GM19025 (cell line): ENCODE measurements around the gene FKBP7.
"Not testable (repeated sequence)": the region's sequence is repeated elsewhere in the genome, so short reads cannot be mapped to it uniquely, and the experiment has no call there.

Source experiments
- ATAC-seq: cut with Tn5 transposase; IDR thresholded peaks from one replicate; pipeline ENCODE4 v1.9.1; 2021; ENCODE audit warnings: mild to moderate bottlenecking, low read depth, moderate library complexity; ENCODE audit not compliant: unreplicated experiment

Gene FKBP7

DNA sequence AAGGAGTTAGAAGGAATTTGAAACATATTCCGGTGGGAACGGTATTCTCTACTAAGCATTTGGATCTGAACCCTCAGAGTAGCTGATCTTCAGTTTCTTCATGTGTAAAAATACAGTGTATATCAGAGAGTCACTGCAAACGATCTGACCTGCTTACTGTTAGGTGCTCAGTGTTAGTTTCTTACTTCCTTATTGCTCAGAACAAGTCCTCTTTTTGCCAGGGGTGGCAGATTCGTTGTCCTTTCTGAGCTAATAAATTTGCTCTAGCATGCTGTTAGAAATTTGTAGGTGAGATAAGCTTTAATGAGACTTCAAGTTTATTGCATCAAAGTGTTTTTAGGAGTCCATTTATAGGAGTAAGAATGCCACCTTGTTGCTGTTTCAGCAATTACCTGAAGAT lies 17.6 kb upstream of the FKBP7 start:
- no peak for ATAC-seq

DNA sequence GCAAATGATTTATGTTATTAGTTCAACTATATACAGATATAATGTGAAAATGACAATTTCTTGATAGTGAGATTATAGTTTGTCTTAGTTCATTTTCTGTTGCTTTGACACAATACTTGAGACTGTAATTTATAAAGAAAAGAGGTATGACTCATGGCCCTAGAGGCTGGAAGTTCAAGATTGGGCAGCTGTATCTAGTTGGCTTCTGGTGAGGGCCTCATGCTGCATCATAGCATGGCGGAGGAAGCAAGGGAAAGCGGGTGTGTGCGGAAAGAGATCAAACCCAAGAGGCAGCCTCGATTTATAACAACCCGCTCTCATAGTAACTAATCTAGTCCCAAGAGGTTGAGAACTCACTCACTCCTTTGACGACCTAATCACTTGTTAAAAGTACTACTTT lies 13.2 kb upstream of the FKBP7 start:
- no peak for ATAC-seq

DNA sequence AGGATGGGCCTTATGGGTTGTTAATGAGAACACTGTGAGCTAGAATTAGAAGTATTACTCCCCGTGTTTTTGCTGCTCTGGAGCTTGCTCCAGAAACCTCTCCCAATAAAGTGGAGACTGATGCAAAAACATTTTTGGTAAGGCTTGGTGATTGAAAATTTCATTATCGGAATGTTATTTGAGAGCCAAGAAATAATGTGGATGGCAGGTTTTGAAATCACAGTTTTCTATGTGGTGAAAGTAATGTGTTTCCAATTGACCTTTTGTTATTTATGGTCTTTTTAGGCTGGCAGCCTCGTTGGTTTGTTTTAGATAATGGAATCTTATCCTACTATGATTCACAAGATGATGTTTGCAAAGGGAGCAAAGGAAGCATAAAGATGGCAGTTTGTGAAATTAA lies 7.0 kb upstream of the FKBP7 start:
- no peak for ATAC-seq

DNA sequence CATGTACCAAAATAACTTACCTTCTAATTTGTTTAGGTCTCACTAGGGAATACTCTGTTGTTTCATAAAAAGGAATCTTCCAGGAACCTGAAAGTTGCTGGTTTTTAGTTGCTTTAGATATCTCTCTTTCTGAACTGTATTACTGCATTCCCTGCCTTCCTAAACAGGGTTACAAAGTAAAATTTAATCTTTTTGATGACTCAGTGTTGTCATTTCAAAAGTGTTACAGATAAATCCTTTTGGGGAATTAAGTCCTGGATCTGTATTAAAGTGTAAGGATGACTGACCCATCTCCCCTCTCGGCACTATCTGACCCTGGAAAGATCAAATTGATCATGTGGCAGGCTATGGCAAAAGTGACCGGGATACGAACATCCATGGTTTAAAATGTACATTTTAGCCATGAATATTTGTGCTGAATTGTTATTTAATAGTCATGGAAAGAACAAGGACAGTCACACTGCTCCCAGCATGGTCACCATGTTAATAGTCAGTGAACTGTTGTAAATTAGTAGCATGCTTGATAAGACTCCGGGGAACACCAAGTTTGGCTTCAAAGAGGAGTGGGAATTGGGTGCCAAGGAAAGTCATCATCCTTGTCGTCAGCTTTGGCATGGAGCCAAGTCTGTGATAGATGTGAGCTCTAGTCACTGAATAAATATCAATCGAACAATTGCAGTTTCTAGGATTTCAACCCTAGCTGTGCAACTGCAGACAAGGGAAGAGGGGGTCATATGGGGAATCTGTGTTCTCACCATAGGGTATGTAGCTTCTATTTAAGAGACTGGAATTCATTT lies 6.0 kb upstream of the FKBP7 start:
- no peak for ATAC-seq

DNA sequence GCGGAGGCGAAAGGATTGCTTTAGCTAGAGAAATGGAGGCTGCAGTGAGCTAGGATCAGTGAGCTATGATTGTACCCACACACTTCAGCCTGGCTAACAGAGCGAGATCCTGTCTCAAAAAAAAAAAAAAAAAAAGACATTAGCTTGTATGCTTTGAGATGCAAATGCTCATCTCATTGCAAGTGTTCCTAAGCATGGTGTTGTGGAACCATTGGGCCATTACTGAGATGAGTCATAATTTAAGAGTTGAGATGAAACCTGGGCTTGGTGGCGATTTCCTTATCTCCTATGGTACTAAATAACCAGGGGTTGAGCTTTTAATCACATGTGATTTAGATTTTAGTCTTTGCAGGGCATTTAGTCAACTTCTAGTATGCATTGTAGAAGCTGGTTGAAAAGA lies 4.0 kb upstream of the FKBP7 start:
- no peak for ATAC-seq

DNA sequence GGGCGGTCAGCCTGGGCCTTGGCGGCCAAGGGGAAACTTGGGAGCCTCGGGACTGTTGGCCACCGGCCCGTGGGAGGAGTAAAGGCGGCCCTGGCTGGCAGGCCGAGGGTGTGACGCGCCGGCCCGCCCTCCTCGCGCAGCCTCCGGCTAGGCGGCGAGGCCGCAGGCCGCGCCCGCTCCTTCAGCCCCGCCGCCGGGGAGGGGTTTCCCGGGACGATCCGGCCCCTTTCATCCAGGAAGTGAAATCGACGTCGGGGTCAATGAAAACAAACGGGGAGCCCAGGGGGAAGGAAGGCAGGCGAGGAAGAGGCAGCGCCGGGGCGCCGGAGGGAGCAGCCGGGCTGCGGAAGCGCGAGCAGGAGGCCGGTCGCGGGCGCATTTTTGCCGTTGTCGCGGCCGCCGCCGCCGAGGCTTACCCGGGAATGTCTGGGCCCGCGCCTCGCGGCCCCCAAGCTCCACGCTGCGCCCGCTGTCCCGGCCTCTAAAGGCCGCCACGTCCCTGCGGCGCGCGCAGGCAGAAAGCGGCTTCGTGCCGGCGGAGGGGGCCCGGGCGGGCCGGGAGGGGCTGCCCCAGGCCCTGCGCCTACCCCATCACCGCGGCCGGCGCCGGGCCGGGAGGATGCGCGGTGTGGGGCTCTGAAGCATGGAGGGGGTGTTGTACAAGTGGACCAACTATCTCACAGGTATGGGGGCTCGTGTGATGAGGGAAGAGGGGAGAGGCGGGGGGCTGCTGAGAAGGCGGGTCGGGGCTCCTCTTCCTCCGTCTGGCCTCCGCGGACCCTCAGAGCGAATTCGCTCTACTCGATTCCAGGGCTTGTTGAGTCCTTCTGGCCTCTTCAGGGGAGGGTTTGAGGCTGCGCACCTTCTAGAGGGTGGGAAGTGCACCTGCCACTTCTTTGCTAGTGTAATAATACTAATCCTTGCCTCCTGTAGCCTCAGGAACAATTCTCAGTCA lies 2.1 kb upstream of the FKBP7 start, which contains the start of gene PLEKHA3:
PLEKHA3 (plus strand) TSS at position 231 of the 955 bp plus-strand sequence; CDS start at position 644, 413 bp downstream.
- peak; percentile 75 for ATAC-seq

DNA sequence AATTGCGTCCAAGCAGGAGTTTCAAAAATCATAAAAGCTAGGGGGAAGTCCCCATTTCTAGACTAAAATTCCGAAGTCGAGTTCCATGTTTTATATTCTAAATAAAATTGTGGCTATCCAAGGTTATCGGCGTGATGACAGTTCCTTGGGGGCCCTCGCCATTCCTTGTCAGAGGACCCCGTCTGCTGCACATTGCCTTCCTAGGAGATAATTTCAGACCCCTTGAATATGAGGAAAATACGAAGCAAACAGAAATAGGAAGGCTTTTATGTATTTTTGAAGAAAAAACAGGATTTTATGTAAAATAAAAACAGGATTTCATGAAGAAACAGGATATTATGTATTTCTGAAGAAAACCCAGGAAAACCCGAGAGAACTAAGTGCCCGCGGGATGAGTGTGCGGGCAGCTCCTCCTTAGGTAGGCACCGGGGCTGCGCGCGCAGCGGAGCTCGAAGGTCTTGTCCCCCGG lies 1.4 kb upstream of the FKBP7 start:
- no peak for ATAC-seq

DNA sequence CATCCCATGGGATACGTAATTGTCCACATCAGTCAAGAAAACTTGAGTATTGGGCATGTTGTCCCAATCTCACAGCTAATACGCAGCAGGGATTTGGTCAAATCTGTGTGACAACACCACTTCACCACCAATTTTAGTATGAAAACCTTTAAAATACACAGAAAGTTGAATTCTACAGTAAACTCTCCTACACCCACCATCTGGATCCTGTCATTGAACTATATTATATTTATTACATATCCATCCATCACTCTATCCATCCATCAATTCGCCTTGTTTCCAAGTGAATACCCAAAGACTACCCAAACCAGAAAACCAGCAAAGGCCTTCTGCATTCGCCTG lies 846 bp upstream of the FKBP7 start:
- ATAC-seq = no peak

DNA sequence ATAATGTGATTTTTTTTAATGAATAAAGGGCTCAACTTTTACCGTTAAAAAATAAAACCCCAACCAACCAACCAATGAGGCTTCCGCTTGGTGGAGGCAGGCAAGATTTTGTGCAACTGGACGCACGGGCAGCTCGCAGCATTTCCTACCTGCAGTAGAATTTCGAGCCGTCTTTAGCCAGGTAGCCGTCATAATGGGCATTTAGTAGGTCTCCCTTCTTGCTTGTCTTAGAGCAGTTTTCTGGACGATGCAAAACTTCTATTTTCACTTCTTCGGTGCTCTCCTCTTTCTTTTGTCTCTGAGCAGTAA lies 316 bp downstream of the FKBP7 start:
- no peak for ATAC-seq

DNA sequence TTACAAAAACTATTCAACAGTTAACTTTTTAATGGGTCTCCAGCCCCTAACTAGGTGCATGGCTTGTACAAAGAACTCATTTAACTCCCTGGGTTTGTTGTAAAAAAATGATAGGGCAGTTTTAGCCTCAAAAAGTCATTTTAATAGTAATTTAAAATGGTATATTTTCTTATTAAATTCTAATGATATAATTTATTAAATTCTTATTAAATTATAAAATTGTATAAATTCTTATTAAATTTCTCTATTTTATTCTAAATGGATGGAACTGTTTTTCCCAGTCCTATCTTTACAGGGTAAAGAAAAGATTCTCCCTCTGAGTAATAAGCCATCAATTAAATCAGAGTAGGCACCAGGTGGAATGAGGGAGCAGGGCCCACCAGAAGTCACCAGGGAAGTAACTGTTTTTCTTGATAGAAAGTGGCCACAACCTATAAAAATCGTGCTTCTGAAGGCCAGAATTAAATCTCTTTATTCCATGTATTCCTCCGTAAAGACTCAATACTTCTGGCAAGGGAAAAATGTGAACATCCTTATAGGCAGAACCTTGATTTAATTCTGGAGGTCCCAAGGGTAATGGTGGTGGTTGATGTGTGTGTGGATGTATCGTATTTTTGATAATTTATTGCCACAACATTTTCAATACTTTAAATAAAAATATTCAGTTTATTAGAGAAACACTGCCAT lies 814 bp downstream of the FKBP7 start:
- ATAC-seq = no peak

DNA sequence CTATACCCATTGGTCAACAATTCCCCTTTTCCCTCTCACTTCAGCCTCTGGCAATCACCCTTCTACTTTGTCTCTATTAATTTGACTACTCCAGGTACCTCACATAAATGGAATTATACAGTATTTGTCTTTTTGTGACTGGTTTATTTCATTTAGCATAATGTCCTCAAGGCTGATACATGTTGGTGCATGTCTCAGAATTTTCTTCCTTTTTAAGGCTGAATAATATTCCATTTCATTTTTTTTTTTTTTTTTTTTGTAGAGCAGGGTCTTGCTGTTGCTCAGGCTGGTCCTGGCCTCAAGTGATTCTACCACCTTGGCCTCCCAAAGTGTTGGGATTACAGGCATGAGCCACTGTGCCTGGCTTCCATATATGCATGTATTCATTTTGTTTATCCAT lies 1.9 kb downstream of the FKBP7 start:
- no peak for ATAC-seq

DNA sequence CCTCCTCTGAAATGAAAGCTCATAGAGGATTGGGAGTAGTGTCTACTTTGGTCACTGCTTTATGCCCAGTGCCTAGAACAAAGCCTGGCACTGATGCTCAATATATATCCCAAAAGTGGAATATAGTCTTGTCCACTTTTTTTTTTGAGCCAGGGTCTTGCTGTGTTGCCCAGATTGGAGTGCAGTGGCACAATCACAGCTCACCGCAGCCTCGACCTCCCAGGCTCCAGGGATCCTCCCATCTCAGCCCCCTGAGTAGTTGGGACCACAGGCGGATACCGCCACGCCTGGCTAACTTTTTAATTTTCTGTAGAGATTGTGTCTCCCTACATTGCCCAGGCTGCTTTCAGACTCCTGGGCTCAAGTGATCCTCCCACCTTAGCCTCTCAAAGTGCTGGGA lies 3.8 kb downstream of the FKBP7 start:
- no peak for ATAC-seq

DNA sequence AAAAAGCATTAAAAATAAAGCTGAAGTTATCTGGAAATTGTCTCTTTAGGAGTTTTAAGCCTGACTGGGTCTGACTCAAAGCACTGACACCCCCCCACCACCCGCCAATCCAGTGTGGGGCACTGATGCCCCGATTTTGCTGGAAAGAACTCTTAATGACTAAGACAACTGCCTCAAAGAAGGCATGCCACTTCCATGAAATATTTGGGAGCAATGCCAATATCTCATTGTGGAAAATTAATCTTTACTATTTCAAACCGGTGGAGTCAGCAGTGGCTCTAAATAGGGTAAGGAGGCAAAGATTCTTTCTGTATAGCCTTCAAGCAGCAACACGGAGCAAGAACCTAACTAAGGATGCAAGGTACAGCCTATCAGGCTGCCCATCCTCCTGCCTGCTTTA lies 4.5 kb downstream of the FKBP7 start:
- no peak for ATAC-seq

DNA sequence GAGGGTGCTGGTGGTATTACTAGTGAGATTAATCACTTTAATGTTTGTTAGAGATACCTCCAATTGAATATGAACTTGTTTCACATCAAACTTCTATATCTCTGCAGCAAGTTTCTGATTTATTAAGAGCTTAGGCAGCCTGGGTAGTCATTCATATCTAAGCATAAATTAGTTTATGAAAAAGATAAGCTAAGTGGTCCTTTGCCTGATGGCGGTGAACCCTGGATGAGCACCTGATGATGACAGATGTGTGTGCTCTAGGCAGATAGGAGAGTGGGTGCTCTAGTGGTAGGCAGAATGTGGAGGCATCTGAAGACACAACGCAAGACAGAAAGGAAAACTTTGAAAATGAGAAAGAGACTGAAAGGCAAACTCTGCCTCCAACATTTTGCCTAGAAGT lies 5.0 kb downstream of the FKBP7 start:
- ATAC-seq = no peak

DNA sequence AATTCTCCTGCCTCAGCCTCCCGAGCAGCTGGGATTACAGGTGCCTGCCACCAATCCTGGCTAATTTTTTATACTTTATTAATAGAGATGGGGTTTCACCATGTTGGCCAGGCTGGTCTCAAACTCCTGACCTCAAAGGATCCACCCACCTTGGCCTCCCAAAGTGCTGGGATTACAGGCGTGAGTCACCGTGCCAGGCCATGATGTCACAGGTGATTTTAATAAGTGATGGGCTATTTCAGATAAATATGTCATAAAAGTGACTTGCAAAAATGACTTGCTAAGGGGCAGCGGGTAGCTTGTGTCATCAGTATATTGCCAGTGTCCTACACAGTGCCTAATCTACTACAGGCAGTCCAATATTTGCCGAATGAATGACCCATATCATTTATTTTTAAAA lies 7.1 kb downstream of the FKBP7 start:
- ATAC-seq = not testable (repeated sequence)

DNA sequence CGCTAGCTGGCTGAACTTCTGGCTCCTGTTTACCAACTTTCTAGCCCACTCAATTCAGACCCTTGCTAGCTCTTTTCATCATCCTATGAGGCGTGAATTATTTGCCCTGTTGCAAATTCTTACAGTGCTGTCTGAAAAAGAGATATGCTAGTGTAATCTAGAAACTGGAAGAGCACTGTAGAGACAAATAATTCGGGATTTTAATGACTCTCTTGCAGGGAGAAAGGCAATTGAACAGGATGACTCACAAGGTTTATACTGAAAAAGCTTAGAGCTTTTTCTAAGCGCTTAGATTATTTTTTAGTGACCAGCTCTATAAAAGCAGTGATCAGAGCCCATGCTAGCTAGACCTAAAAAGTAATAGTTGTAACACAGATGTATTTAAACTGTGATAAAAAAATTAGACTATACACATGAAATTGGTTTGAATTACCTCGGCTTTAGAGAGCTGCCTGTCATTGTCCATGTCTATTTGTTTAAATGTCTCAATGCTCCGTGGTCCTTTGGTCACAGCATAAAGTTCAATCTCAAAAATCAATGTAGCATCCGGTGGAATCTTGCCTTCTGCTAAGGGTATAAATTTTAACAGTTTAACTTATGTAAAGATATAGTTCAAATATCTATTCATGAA lies 9.1 kb downstream of the FKBP7 start:
- ATAC-seq = no peak

DNA sequence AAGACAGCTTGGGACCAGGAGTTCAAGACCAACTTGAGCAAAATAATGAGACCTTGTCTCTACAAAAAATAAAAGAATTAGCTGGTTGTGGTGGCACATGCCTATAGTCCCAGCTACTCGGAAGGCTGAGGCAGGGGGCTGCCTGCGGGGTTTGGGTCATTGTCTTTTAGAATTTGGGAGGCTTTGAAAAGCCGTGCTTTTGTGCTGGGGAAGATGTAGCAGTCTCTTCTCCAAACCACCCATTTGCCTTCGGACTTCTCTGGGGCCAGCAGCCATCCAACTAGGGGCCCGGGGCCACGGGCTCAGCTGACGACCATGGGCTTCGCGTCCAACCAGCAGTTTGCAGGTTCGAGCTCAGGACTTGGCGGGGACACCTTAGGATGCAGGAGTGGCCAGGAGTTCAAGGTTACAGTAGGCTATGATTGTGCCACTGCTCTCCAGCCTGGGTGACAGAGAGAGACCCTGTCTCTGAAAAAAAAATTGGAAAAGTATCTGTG lies 21.0 kb downstream of the FKBP7 start:
- ATAC-seq = no peak

DNA sequence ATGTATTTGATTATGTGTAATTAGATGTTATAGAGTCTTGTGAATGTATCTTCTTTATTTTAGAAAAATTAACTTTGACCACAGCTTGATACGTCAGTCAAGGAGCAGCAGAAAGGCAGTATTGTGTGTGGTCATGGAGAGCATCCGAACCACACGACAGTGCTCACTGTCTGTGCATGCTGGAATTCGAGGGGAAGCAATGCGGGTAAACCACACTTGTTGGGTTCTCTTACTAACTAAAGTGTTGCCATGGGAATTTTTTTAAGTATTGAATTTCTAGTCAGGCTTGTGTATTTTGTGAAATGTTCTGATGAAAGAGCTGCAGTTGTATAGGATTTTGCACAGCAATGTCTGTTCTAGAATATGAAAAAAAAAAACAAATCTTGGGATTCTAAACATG lies 22.5 kb downstream of the FKBP7 start:
- ATAC-seq = no peak

DNA sequence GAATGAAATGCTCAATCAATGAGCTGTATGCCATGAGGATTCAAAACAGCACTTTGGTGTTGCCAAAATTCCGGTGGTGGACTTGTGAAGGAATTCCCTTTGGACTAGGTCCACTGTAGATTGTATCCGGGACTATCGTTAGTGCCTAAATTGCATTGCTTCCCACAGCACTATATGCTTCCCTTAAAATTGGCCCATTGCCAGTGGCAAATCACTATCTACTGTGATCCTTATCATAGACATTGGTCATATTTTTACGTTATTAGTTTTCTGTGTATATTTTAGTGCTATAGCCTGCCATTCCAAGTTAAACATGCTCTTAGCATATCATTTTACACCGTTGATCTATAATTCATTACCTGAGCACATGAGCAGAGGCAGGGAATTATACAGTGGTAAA lies 25.5 kb downstream of the FKBP7 start:
- ATAC-seq = no peak

DNA sequence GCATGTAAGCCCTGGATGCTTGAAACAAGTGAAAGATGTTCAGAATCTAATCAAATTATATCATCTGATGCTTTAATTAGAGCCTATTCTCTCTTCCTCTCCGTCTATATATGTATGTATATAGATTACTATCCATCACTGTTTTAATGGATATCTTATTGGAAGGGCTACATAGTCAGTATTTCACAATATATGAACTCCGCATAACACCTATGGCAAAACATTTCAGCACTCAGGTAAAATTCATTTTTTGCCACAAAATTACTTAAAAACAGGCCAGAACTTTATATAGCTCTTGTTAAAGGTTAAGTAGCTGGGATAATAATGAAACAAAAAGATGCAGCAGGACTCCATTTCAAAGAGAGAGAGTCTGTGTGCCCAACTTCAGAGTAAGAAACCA lies 26.1 kb downstream of the FKBP7 start:
- ATAC-seq = no peak
